K562 (cell line): ENCODE measurements around the gene NXPH4. TPM values are rescaled to one million over a fixed set of nuclear protein-coding genes. Genes with fewer than 3 reads are reported as not detected.

Experiments used
- BRF2 ChIP-seq: IDR thresholded peaks from 3 replicates; pipeline ENCODE4 v1.6.1; 2011; ENCODE audit warnings: borderline replicate concordance, mild to moderate bottlenecking; ENCODE audit not compliant: insufficient read length, insufficient read depth
- CAMTA2 ChIP-seq: fragments of 250-450 bp; sonication (Bioruptor Pico); conservative IDR thresholded peaks from 2 replicates; pipeline ENCODE4 v1.5.1; 2022
- CBX1 ChIP-seq: sonication (generic); IDR thresholded peaks from 2 replicates; pipeline ENCODE4 v1.6.1; 2016; ENCODE audit warnings: antibody characterized with exemption, low read depth, mild to moderate bottlenecking
- CEBPB ChIP-seq: fragments of 450-650 bp; IDR thresholded peaks from 2 replicates; pipeline ENCODE4 v1.6.1; 2016; ENCODE audit warnings: missing genetic modification characterization, missing compliant biosample characterization
- DEAF1 ChIP-seq: fragments of 450-650 bp; formaldehyde crosslinking; IDR thresholded peaks from 2 replicates; pipeline ENCODE4 v1.4.0; 2020; ENCODE audit warnings: mild to moderate bottlenecking, moderate library complexity
- EP300 ChIP-seq: IDR thresholded peaks from 2 replicates; pipeline ENCODE4 v1.6.1; 2012; ENCODE audit warnings: low read length, improper control_type of control experiment
- HOMEZ ChIP-seq: fragments of 250-450 bp; sonication (Bioruptor Pico); IDR thresholded peaks from 2 replicates; pipeline ENCODE4 v1.4.0; 2020; ENCODE audit warnings: mild to moderate bottlenecking, moderate library complexity
- KDM5B ChIP-seq: fragments of 200-600 bp; sonication (generic); IDR thresholded peaks from 2 replicates; pipeline ENCODE4 v1.6.1; 2012; ENCODE audit warnings: low read depth, mild to moderate bottlenecking, moderate library complexity, low read length, control low read depth, inconsistent platforms; ENCODE audit not compliant: insufficient replicate concordance
- NKRF ChIP-seq: fragments of 450-650 bp; IDR thresholded peaks from 2 replicates; pipeline ENCODE4 v1.6.1; 2016; ENCODE audit warnings: borderline replicate concordance
- NR2C2 ChIP-seq, 2 experiments: fragments of 200-800 bp in 1 of 2; sonication (Bioruptor generic) in 1 of 2; sonication (generic) in 1 of 2; formaldehyde crosslinking in 1 of 2; IDR thresholded peaks; 2 replicates each; pipeline versions ENCODE4 v1.6.1 to v1.8.0; 2016 to 2022; ENCODE audit warnings: mild to moderate bottlenecking in 1 of 2, missing compliant biosample characterization in 1 of 2, missing genetic modification characterization in 1 of 2, missing genetic modification reagents in 1 of 2
- PKNOX1 ChIP-seq: fragments of 450-650 bp; IDR thresholded peaks from 2 replicates; pipeline ENCODE4 v1.6.1; 2016
- PRMT5 ChIP-seq: sonication (generic); formaldehyde crosslinking; IDR thresholded peaks from 2 replicates; pipeline ENCODE4 v1.5.0; 2020; ENCODE audit warnings: missing genetic modification reagents
- RAD21 ChIP-seq, 2 experiments: fragments of 250-450 bp in 1 of 2; fragments of 450-650 bp in 1 of 2; sonication (Bioruptor Pico) in 1 of 2; formaldehyde crosslinking in 1 of 2; IDR thresholded peaks in 1 of 2; conservative IDR thresholded peaks in 1 of 2; 2 replicates each; pipeline versions ENCODE4 v1.4.0 to v1.8.0; 2020 to 2022; ENCODE audit warnings: mild to moderate bottlenecking in 2 of 2, moderate library complexity in 1 of 2
- SP1 ChIP-seq: sonication (generic); formaldehyde crosslinking; IDR thresholded peaks from 2 replicates; pipeline ENCODE4 v1.8.1; 2022; ENCODE audit warnings: mild to moderate bottlenecking, missing genetic modification reagents
- ZBTB7A ChIP-seq: IDR thresholded peaks from 2 replicates; pipeline ENCODE4 v1.6.1; 2011; ENCODE audit warnings: low read depth, mild to moderate bottlenecking, low read length, moderate library complexity, borderline replicate concordance; ENCODE audit not compliant: control insufficient read depth
- ZNF12 ChIP-seq: sonication (generic); formaldehyde crosslinking; IDR thresholded peaks from 2 replicates; pipeline ENCODE4 v1.4.0; 2020; ENCODE audit warnings: mild to moderate bottlenecking, missing genetic modification reagents
- ZNF165 ChIP-seq: fragments of 250-450 bp; sonication (Bioruptor Pico); IDR thresholded peaks from 2 replicates; pipeline ENCODE4 v1.4.0; 2020; ENCODE audit warnings: borderline replicate concordance
- polyA plus RNA-seq, 8 experiments: library from polyadenylated mRNA; depleted of rRNA in 4 of 8; stranded (reverse) in 5 of 8; unstranded in 3 of 8; fragments of >200 nt; fragmentation: Nextera tagmentation in 2 of 8; fragmentation: Illumina TruSeq in 1 of 8; extraction: Ambion mirVana in 2 of 8; extraction: Trizol in 1 of 8; gene quantifications; 2 replicates each; pipeline versions ENCODE4 v1.2.1 to v1.2.3, GENCODE V29; 2011 to 2014; ENCODE audit warnings: inconsistent platforms in 1 of 8, missing spikeins in 1 of 8
- total RNA-seq, 7 experiments: library from RNA; depleted of rRNA in 6 of 7; stranded (reverse); fragments of >200 nt in 6 of 7; fragmentation: Illumina TruSeq in 2 of 7; extraction: Trizol in 2 of 7; gene quantifications; 2 replicates each; pipeline versions ENCODE4 v1.2.1 to v1.2.3, GENCODE V29; 2011 to 2021; ENCODE audit warnings: low replicate concordance in 1 of 7

The NXPH4 gene
- total and polyA plus RNA-seq, 9 of the 15 experiments (the other 6 are each of a cell fraction or from before 2014, with no cell fraction given): 0.49 to 2.7 (median 1.1) TPM; not detected in 4

GRCh38 chr12:57214398-57214781 is 2.2 kb upstream of the NXPH4 start (continued):
- no peak for TF ChIP-seq NKRF
- TF ChIP-seq BRF2: no peak
- TF ChIP-seq RAD21 (CRISPR knock-in tag; conservative IDR thresholded peaks at IDR 0.05 in 1 of 2, IDR thresholded peaks at IDR 0.05 in 1 of 2): peak; percentile 67 to 81
- peak; percentile 57; the same call in 1 of the 2 replicates for TF ChIP-seq DEAF1 (CRISPR knock-in tag)
- no peak for TF ChIP-seq NR2C2 (CRISPR knock-in tag; IDR thresholded peaks at IDR 0.05)
- TF ChIP-seq NR2C2 (tag; IDR thresholded peaks at IDR 0.05): no peak
- no peak for TF ChIP-seq ZNF165 (CRISPR knock-in tag)
- TF ChIP-seq EP300: 0 out of 2 replicates have a peak, but pooled peaks have one; percentile 3
- TF ChIP-seq SP1 (CRISPR knock-in tag): 0 out of 2 replicates have a peak, but pooled peaks have one; percentile 43
- no peak for TF ChIP-seq HOMEZ (CRISPR knock-in tag)
- TF ChIP-seq CEBPB (tag): no peak
- TF ChIP-seq ZBTB7A: peak; percentile 86
- no peak for TF ChIP-seq KDM5B
- no peak for TF ChIP-seq PKNOX1
- TF ChIP-seq CAMTA2 (CRISPR knock-in tag): no peak
- TF ChIP-seq PRMT5 (CRISPR knock-in tag): no peak
- TF ChIP-seq ZNF12: no peak
- TF ChIP-seq CBX1: no peak
